ENCODE measurements around the gene ABCC3. TPM values are rescaled to one million over a fixed set of nuclear protein-coding genes. Genes with fewer than 3 reads are reported as not detected.

Gene ABCC3
- total and polyA plus RNA-seq, 8 donors, result 47.2 to 209 (median 99.7) TPM

DNA sequence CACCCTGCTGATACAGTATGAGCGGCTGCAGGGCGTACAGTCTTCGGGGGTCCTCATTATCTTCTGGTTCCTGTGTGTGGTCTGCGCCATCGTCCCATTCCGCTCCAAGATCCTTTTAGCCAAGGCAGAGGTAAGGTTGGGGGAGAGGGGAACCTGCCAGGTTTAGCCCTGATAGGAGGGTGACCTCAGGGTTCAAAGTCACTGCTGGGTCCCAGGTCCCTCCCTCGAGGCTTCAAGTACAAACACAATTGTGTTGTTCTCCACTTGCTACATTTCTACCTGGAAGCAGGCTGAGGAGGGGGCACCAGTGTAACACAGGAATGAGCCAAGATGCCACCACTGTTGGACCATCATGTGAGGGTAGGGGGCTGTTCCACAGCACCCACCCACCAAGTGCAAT, 22.4 kb downstream of the ABCC3 start:
- ATAC-seq (no peak), DNase-seq (peak in 1 of 6 donors; percentile 10), FAIRE-seq (no peak)
- Histone ChIP-seq H3K27ac (no peak overlapping the region), H3K27me3 (no peaks in the 10 kb centered on the region), H3K9me3 (no peaks in the 10 kb centered on the region), H3K4me1 (peaks cover 20 to 23% (median 21%) of the 10 kb centered on the region in 3 donors), H3K4me3 (no peak overlapping the region), H3K36me3 (no peaks in the 10 kb centered on the region)
- intact Hi-C loops (cut with DNase I), result no loop called here
- TF ChIP-seq, protein P1, sequence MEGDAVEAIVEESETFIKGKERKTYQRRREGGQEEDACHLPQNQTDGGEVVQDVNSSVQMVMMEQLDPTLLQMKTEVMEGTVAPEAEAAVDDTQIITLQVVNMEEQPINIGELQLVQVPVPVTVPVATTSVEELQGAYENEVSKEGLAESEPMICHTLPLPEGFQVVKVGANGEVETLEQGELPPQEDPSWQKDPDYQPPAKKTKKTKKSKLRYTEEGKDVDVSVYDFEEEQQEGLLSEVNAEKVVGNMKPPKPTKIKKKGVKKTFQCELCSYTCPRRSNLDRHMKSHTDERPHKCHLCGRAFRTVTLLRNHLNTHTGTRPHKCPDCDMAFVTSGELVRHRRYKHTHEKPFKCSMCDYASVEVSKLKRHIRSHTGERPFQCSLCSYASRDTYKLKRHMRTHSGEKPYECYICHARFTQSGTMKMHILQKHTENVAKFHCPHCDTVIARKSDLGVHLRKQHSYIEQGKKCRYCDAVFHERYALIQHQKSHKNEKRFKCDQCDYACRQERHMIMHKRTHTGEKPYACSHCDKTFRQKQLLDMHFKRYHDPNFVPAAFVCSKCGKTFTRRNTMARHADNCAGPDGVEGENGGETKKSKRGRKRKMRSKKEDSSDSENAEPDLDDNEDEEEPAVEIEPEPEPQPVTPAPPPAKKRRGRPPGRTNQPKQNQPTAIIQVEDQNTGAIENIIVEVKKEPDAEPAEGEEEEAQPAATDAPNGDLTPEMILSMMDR (IDR thresholded peaks at IDR 0.05), result no peak
- WGBS, 2 donors, result 89 to 91% methylated on average over 7 of the region's 7 CpGs

DNA sequence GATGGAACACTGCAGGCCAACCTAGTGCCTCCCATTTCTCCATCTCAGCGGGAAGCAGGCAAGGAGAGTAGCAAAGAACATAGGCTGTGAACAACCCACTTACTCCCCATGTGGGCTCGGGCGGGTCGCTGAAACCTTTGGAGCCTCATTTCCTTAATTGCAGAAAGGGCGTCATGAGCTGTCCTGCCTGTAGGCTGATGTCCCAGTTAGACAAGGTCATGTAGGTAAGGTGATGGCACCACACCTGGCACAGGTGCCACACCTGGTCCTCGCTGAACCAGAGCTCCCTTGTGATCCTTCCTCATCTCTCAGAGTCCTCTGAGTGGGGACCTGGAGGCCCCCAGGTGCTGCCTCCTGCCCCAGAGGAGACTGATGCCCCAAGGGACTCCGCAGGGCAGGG, 22.9 kb downstream of the ABCC3 start:
- Histone ChIP-seq H3K9me3 (no peaks in the 10 kb centered on the region), H3K4me3 (no peak overlapping the region), H3K36me3 (no peaks in the 10 kb centered on the region), H3K27ac (no peak overlapping the region), H3K27me3 (no peaks in the 10 kb centered on the region), H3K4me1 (peaks cover 20 to 24% (median 21%) of the 10 kb centered on the region in 3 donors)
- intact Hi-C loops (cut with DNase I), result no loop called here
- TF ChIP-seq, protein P1 (IDR thresholded peaks at IDR 0.05), result no peak
- WGBS, 2 donors, result 90 to 94% methylated on average over 7 of the region's 7 CpGs
- peak in 2 of 6 donors; percentile 5 to 37 for DNase-seq
- no peak for FAIRE-seq
- ATAC-seq, result no peak

DNA sequence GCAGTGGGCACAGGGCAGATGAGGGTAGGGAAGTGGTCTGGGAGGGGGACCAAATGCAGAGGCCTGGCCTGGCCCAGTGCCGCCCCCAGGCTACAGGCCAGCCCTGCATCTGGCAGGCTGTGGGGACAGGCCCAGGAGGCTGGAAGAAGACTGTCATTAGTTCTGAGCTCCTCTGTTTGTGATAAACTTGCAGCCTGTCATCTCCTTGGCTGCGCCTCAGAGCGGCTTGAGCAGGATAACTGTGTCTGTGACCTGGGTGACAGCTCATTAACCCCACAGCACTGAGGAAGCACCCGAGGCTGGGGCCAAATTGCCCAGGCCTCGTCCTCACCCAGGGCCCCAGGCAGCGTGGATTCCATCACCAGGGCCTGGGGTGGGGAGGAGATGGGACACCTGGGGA, 23.9 kb downstream of the ABCC3 start:
- Histone ChIP-seq H3K4me1 (peaks cover 19 to 24% (median 21%) of the 10 kb centered on the region in 3 donors), H3K36me3 (no peaks in the 10 kb centered on the region), H3K4me3 (no peak overlapping the region), H3K27me3 (no peaks in the 10 kb centered on the region), H3K9me3 (no peaks in the 10 kb centered on the region), H3K27ac (no peak overlapping the region)
- DNase-seq (peak in 2 of 6 donors; percentile 26 to 46), FAIRE-seq (no peak), ATAC-seq (no peak)
- intact Hi-C loops (cut with DNase I), result no loop called here
- 86 to 91% methylated on average over 6 of the region's 6 CpGs for WGBS, 2 donors
- TF ChIP-seq, protein P1 (IDR thresholded peaks at IDR 0.05), result no peak

DNA sequence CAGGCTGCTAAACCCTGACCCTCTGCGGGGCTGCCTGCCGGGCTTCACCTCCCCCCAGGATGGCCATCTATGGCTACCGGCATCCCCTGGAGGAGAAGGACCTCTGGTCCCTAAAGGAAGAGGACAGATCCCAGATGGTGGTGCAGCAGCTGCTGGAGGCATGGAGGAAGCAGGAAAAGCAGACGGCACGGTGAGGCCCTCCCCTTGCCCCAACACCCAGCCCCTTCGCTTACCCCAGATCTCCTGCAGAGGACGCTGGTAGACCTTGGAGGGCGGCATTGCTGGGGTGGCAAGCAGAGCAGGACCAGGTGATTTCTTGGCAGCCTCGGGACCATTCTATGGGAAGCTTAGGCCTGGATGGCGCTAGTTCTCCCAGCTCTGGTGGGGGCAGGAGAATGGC, 24.5 kb downstream of the ABCC3 start:
- FAIRE-seq, result no peak
- TF ChIP-seq, protein P1 (IDR thresholded peaks at IDR 0.05), result no peak
- Histone ChIP-seq H3K4me1 (peaks cover 13 to 24% (median 21%) of the 10 kb centered on the region in 3 donors), H3K27me3 (no peaks in the 10 kb centered on the region), H3K36me3 (no peaks in the 10 kb centered on the region), H3K27ac (no peak overlapping the region), H3K9me3 (no peaks in the 10 kb centered on the region), H3K4me3 (no peak overlapping the region)
- intact Hi-C loops (cut with DNase I), result no loop called here
- 83 to 89% methylated on average over 9 to 10 of the region's 10 CpGs for WGBS, 2 donors
- no peak for ATAC-seq
- peak in 2 of 6 donors; percentile 23 to 47 for DNase-seq

DNA sequence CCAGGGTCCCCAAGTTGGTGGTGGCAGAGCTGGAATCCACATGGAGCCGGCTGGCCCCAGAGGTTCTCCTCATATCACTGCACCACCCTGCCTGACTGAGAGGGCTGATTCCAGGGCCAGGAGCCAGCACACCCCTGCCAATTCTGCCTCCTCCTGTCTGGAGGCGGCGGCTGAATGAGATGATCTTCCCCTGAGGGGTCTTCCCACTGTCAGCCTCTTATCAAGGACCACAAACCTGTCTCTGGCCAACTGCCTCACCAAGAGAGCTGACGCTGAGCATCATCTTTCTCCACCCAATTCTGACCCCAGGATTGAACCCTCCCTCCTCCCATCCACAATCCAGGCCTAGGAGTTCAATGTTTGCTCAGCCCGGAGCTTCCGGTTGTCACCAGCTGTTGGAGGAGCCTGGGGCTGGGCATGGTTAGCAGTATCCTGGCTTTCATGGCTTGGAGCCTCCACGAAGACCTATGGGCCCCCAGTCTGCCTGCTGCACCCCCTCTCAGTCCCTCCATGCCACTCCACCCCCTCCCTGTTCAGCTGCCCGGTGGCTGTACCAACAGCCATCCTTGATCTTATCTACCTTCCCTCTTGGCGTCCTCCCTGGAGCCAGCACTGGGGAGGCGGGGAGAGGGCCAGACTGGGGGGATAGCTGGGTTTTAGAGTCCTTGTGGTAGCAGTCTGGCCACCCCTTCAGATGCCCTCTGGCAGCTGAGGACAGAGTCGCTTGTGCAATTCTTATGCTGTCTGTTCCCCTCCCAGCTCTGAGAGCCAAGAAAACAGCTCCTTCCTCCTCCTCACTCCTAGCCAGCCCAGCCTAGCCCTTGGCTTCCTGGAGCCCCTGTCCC, 25.6 kb downstream of the ABCC3 start:
- peak overlapping the region in 2 of 4 donors; percentile 57 to 71 for H3K27ac ChIP-seq
- TF ChIP-seq, protein P1 (IDR thresholded peaks at IDR 0.05), result no peak
- FAIRE-seq (no peak), ATAC-seq (peak in 3 of 4 donors; percentile 21 to 46 (median 41)), DNase-seq (peak in 2 of 6 donors; percentile 34 to 46)
- intact Hi-C loops (cut with DNase I), result no loop called here
- H3K4me1 ChIP-seq, result peaks cover 12 to 24% (median 21%) of the 10 kb centered on the region in 3 donors
- 56 to 60% methylated on average over 11 of the region's 11 CpGs for WGBS, 2 donors
- no peaks in the 10 kb centered on the region for H3K9me3 ChIP-seq
- no peaks in the 10 kb centered on the region for H3K27me3 ChIP-seq
- H3K4me3 ChIP-seq, result no peak overlapping the region
- no peaks in the 10 kb centered on the region for H3K36me3 ChIP-seq
